HG02588 (cell line): ENCODE results near the gene KCNK16.
"Not testable (repeated sequence)": the region's sequence is repeated elsewhere in the genome, so short reads cannot be mapped to it uniquely, and the experiment has no call there.

Experiments
- ATAC-seq: cut with Tn5 transposase; IDR thresholded peaks from one replicate; pipeline ENCODE4 v1.9.1; 2021; ENCODE audit warnings: mild to moderate bottlenecking, moderate library complexity; ENCODE audit not compliant: unreplicated experiment

KCNK16 gene

GRCh38 chr6:39312912-39313525 is 9.5 kb downstream of the KCNK16 start:
- ATAC-seq = no peak

- ATAC-seq = no peak
These were observed 12.0 kb downstream of the KCNK16 start for GRCh38 chr6:39310542-39310941.

- ATAC-seq = no peak
These were observed 12.5 kb downstream of the KCNK16 start for GRCh38 chr6:39309942-39310531.

- no peak for ATAC-seq
These were observed 15.0 kb downstream of the KCNK16 start for GRCh38 chr6:39307462-39307861.

GRCh38 chr6:39304951-39305350 is 17.6 kb downstream of the KCNK16 start:
- no peak for ATAC-seq

- no peak for ATAC-seq
These were observed 18.9 kb downstream of the KCNK16 start for GRCh38 chr6:39303425-39304153.

- ATAC-seq = peak; percentile 82
These were observed 19.7 kb downstream of the KCNK16 start for GRCh38 chr6:39302669-39303424.

GRCh38 chr6:39302011-39302410 is 20.5 kb downstream of the KCNK16 start:
- ATAC-seq = no peak

- ATAC-seq = no peak
These were observed 20.9 kb downstream of the KCNK16 start for GRCh38 chr6:39301606-39302005.

GRCh38 chr6:39300739-39301138 is 21.8 kb downstream of the KCNK16 start:
- no peak for ATAC-seq

GRCh38 chr6:39298061-39298460 is 24.4 kb downstream of the KCNK16 start:
- no peak for ATAC-seq

- ATAC-seq = no peak
These were observed 25.5 kb downstream of the KCNK16 start for GRCh38 chr6:39296745-39297640.

- ATAC-seq = no peak
These were observed 26.9 kb downstream of the KCNK16 start for GRCh38 chr6:39295611-39296011.

- no peak for ATAC-seq
These were observed 27.6 kb downstream of the KCNK16 start for GRCh38 chr6:39294899-39295298.

- no peak for ATAC-seq
These were observed 28.4 kb downstream of the KCNK16 start for GRCh38 chr6:39294133-39294532.

GRCh38 chr6:39292637-39293036 is 29.9 kb downstream of the KCNK16 start:
- no peak for ATAC-seq

GRCh38 chr6:39289490-39289889 is 33.0 kb downstream of the KCNK16 start:
- no peak for ATAC-seq

GRCh38 chr6:39287601-39288000 is 34.9 kb downstream of the KCNK16 start:
- no peak for ATAC-seq

- ATAC-seq = not testable (repeated sequence)
These were observed 35.9 kb downstream of the KCNK16 start for GRCh38 chr6:39286596-39286995.

GRCh38 chr6:39282774-39283173 is 39.7 kb downstream of the KCNK16 start:
- ATAC-seq = no peak
